GM21360 (cell line): Measurements from ENCODE around the gene DOCK9.

Source experiments
- ATAC-seq: cut with Tn5 transposase; IDR thresholded peaks from one replicate; pipeline ENCODE4 v1.9.1; 2021; ENCODE audit warnings: mild to moderate bottlenecking, moderate library complexity; ENCODE audit not compliant: unreplicated experiment

DOCK9 gene

DNA sequence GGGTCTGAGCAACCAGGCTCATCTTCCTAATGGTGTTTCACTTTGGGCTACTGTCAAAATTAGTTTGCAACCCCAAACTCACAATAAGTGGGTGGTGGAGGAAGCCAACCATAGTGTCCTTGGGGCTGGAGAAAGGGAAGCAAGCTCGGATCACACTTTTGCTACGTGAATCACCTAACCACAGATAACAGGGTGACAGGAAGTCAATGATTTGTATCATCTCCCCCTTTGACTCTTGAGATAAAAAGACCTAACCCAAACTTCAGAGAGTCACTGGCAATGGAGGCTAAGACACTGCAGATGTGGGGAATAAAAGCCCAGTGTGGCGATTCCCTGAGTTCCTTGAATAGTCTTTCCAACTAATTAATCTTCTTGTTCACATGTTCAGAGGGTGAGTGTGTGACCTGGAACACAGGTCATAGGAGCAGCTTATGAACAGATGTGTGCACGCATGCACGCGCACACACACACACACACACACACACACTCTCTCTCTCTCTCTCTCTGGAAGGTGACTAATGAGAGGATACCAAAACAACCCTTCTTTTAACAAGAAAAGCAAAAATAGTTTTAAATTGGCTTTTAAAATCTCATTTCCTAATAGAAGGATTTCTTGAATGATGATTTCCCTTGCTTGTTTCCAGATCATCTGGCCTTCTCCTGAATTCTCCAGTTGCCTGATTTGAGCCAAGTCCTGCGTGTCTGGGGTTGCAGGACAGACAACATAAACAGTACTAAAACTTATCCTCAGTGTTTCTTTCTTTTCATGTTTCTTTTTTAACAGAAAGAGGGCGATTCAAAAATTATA lies 21.2 kb upstream of the DOCK9 start:
- peak; percentile 63 for ATAC-seq

GRCh38 chr13:98997738-98998641 lies 20.1 kb upstream of the DOCK9 start:
- ATAC-seq: peak; percentile 11

GRCh38 chr13:98997011-98997730 lies 19.3 kb upstream of the DOCK9 start:
- no peak for ATAC-seq

DNA sequence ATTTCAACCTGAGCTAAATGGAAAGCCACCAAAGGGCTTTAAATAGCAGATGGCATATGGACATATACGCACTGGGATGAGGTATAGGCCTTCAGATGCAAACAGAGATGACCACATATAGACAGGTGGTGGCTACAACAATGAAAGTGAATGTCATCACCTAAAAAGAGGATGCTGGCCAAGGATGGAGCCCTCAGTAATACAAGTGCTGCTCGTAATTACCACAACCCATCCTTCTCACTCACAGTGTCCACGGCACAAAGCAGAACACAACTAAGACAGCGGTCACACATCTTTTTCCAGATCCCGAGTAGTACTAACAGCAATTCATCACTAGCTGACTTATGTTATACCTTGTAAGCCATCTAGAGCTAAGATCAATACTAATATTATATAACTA lies 18.2 kb upstream of the DOCK9 start:
- no peak for ATAC-seq

DNA sequence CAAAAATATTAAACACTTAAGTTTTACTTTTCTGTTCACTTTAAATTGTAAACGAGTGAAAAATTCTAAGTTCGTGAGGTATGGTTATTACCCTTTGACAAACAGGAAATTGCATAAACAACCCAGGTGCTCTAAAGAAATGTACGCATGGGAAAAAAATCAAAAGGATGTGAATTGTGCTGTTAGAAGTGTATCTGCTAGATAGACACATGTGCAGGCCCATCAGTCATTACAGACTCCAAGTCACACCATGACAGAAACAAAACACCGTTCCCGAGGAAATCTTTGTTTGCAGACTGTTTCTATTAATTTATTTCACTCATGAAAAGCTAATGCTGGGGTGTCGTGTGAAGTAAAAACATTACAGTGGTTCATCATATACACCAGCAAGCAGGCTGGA lies 17.0 kb upstream of the DOCK9 start:
- no peak for ATAC-seq

DNA sequence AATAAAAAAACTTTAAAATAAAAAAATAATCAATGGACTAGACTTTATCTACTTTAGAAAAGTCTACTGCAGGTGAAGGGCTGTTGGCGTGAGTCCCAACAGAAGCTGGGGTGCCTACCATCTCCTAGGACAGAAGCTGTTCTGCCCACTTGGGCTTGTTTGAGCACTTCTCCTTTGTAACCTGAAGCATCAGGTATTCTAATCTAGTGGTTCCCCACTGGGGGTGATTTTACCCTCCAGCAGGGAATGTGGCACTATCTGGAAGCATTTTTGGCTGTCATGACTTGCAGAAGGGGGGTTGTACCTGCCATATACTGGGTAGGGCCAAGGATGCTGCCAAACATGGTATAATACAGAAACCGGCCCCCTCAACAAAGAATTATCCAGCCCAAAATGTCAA lies 16.2 kb upstream of the DOCK9 start:
- no peak for ATAC-seq

- no peak for ATAC-seq
Observed at GRCh38 chr13:98992355-98992754, 14.5 kb upstream of the DOCK9 start.

DNA sequence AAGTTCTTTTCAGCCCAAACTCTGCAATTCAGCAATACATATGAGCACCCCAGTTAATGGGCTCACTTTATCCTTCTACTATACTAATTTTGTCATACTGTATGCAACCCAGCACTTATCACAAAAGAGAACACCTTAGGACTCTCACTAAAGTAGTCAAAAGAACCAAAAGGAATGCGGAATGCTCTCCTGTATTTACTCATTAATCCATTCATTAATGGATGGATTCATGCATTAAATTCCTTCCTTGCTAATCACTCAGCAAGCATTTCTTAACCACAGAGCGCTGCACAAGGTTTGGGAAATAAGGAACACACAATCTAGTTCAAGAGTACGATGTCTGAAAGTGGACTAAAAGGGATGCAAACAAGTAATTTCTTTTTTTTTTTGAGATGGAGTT lies 12.8 kb upstream of the DOCK9 start:
- ATAC-seq: no peak

- no peak for ATAC-seq
Observed at GRCh38 chr13:98989469-98990235, 11.8 kb upstream of the DOCK9 start.

DNA sequence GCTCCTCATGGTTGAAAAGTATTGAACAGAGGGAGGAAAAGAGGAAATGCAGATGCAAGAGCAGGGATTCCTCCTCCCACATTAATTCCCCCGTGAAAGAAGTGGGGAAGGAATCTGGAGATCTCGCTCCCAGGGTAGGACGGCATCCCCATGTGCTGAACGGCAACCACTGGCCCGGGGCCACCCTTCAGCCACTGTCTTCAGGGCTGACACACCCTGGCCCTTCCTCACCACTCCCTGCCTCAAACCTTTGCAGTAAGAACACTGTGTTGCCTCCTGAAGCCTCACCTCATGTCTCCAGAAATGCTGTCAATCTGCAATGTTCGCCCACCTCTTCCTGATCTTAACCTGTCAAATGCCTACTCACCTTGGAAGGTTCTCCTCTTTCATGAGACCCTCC lies 10.9 kb upstream of the DOCK9 start:
- ATAC-seq: no peak

GRCh38 chr13:98988277-98988676 lies 10.4 kb upstream of the DOCK9 start:
- no peak for ATAC-seq

DNA sequence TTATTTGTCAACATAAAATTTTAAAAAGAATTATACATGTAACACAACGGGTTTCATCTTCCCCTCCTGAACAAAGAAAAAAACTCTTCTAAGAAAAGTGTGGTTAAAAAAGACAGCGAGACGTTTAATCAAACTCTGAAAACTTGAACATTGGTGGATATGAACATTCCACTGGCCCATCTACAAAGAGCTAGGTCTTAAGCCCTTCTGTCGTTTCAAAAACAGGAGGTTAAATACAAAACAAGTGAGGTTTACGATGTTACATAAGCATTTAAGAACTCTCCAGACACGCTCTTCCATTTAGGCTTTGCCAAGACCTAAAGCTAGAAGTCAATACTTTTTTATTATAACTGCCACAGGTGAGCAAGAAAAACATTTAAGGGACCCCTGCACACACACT lies 9.4 kb upstream of the DOCK9 start:
- no peak for ATAC-seq

DNA sequence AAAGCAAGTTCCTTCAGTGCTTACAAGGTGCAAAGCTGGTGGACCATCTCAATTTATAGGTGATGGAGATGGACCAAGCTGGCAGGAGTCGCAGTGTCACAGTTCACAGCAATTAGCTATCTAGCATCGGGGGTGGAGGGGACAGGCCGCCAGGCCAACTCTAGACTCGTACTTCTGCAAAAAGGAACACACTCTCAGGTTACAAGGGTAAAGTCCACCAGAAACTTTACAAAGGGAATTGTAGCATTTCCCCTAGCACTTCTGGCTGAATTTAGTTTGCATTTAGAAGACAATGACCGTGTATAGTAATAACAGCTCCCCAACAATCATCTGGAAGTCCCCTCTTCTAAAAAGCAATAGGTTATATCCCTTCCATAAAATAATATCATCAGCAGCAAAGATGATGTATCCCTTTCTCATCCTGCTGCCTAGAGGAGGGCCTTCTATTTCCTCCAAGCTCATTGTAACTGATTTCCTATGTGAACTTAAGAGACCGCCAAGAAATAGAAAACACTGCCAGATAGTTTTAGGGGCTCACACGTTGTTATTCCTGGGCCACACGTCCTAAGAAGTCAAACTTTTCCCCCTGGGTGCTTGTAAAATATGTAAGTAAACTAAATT lies 8.5 kb upstream of the DOCK9 start:
- ATAC-seq: no peak

GRCh38 chr13:98985591-98985990 lies 7.7 kb upstream of the DOCK9 start:
- ATAC-seq: no peak

- no peak for ATAC-seq
Observed at GRCh38 chr13:98984983-98985382, 7.1 kb upstream of the DOCK9 start.

DNA sequence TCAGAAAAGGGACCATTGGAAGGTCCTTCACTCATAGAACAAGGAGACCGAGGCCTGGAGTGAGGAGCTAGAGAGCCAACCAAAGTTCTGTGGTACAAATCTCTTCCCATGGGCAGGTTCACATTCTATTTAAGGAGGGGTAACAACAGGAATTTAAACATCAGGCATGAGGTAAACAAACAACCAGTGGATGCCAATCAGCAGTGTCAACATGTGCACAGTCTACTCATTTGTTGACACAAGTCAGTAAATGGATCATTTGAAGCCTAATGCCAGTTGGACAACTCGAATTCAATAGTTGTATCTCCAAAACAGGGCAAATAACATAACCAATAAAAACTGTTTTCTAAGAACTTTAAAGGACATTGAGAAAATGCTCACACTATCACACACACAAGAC lies 6.3 kb upstream of the DOCK9 start:
- ATAC-seq: no peak

DNA sequence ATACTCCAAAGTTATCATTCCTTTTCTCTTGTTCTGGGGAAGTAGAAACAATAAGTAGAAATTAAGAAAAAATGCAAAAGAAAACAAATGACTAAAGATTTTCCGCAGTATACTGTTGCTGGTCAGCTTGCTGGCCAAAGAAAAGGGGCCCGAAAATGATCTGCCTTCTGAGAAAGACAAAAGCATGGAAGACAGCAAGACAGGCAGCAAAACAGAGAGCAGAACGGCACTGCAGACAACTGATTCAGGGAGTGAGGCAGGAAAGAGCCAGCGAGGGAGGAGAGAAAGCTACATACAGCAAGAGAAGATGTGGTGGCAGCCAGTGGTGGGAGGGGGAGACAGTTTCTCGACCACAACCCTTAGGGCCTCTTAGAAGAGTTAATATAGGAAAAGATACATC lies 5.3 kb upstream of the DOCK9 start:
- ATAC-seq: no peak

DNA sequence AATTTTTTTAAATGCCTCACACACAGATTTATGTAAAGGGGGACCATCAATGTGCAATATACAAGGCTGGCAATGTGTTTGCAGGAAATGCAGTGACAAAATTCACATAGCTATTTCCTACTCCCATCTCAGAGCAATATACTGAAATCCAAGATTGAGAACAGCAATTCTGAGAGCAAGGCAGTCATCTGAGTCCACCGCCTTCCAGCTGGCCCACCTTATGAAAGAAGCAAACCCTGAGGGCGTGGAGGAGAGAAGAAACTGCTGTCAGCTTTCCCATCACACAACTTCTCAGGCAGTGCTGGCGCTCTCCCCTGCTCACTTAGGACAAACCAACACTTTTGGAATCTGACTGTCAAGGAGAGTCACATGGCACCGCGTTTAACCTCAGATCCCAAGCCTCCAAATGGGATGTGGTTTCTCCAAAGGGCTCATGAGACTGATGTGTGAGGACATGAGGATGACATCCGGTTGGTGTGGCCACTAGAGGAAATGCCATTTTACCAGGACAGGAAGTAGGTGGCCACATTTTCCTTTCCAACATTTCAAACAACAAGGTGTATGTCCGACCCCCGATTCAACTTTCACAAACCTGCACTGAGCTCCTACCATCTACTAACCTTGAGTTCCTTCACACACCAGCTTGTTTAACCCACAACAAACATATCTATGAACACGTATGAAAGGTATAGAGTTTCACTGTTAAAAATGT lies 3.7 kb upstream of the DOCK9 start:
- no peak for ATAC-seq

DNA sequence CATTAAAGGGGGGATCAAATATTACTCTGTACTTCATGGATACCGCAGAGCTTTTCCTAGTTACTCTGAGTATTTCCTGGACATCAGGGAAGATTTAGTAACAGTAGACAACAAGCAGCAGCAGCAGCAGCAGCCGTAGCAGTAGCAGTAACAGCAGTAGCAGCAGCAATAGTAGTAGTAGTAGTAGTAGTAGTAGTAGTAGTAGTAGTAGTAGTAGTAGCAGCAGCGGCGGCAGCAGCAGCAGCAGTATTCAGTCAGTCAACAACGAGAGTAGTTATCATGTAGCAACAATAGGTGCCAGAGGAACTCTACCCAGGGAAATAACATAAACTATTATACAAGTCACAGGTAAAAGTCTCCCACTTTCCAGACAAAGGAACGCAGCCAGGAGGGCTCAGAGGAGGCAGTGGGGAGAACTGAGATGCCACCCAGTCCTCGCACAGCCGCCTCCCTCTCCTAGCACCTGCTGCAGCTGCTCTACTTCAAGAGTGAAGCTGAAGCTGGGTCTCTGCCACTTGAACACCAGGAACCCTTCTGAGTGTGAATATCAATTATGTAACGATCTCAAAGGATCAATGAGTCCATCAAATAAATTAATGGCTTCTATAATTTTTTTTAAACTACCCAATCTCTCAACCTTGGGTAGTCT lies 1.3 kb upstream of the DOCK9 start:
- ATAC-seq: no peak
